Measurements from ENCODE around the gene SLIT3.

The SLIT3 gene

GRCh38 chr5:168939156-168939800, 361.7 kb downstream of the SLIT3 start:
- Histone ChIP-seq H3K4me2 (no peak overlapping the region), H4K20me1 (ENCODE audit: insufficient read depth) (no peaks in the 10 kb centered on the region), H3K4me1 (ENCODE audit: low read depth, poor library complexity, severe bottlenecking) (no peaks in the 10 kb centered on the region), H3K9ac (no peak overlapping the region), H3K79me2 (ENCODE audit: insufficient read depth, low read depth) (no peaks in the 10 kb centered on the region), H3K36me3 (ENCODE audit: insufficient read depth) (no peaks in the 10 kb centered on the region), H3K27me3 (ENCODE audit: insufficient read depth, low read depth) (no peaks in the 10 kb centered on the region), H3K4me3 (IDR thresholded peaks at IDR 0.05; ENCODE audit: insufficient read depth, low read depth, low read length) (no peak overlapping the region), H2AFZ (ENCODE audit: low read depth) (no peak overlapping the region), H3K27ac (no peak overlapping the region)
- TF ChIP-seq, protein P1, sequence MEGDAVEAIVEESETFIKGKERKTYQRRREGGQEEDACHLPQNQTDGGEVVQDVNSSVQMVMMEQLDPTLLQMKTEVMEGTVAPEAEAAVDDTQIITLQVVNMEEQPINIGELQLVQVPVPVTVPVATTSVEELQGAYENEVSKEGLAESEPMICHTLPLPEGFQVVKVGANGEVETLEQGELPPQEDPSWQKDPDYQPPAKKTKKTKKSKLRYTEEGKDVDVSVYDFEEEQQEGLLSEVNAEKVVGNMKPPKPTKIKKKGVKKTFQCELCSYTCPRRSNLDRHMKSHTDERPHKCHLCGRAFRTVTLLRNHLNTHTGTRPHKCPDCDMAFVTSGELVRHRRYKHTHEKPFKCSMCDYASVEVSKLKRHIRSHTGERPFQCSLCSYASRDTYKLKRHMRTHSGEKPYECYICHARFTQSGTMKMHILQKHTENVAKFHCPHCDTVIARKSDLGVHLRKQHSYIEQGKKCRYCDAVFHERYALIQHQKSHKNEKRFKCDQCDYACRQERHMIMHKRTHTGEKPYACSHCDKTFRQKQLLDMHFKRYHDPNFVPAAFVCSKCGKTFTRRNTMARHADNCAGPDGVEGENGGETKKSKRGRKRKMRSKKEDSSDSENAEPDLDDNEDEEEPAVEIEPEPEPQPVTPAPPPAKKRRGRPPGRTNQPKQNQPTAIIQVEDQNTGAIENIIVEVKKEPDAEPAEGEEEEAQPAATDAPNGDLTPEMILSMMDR (conservative IDR thresholded peaks at IDR 0.05; ENCODE audit: low read depth, low read length), result no peak

DNA sequence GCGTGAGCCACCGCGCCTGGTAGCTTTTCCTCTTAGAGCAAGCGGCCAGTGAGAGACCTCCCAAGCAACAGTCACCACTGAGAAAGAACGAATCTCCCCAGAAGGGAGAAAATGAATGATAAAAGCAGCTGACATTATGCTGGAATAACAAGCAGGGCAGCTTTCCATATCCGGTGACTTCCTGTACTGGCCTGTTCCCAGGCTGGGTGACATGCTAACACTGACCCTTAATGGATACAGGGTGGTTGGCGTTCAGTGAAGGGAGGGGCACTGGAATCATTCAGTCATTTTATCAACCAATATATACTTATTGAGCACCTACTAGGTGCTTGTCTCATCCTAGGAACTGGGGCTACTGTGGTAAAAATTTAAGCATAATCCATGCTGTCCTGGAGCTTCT, 364.4 kb downstream of the SLIT3 start:
- H4K20me1 ChIP-seq (ENCODE audit: insufficient read depth), result no peaks in the 10 kb centered on the region
- TF ChIP-seq, protein P1 (conservative IDR thresholded peaks at IDR 0.05; ENCODE audit: low read depth, low read length), result no peak
- no peaks in the 10 kb centered on the region for H3K27me3 ChIP-seq (ENCODE audit: insufficient read depth, low read depth)
- H3K4me2 ChIP-seq, result no peak overlapping the region
- no peak overlapping the region for H2AFZ ChIP-seq (ENCODE audit: low read depth)
- no peak overlapping the region for H3K9ac ChIP-seq
- no peaks in the 10 kb centered on the region for H3K4me1 ChIP-seq (ENCODE audit: low read depth, poor library complexity, severe bottlenecking)
- H3K27ac ChIP-seq, result no peak overlapping the region
- no peak overlapping the region for H3K4me3 ChIP-seq (IDR thresholded peaks at IDR 0.05; ENCODE audit: insufficient read depth, low read depth, low read length)
- no peaks in the 10 kb centered on the region for H3K36me3 ChIP-seq (ENCODE audit: insufficient read depth)
- H3K79me2 ChIP-seq (ENCODE audit: insufficient read depth, low read depth), result no peaks in the 10 kb centered on the region

DNA sequence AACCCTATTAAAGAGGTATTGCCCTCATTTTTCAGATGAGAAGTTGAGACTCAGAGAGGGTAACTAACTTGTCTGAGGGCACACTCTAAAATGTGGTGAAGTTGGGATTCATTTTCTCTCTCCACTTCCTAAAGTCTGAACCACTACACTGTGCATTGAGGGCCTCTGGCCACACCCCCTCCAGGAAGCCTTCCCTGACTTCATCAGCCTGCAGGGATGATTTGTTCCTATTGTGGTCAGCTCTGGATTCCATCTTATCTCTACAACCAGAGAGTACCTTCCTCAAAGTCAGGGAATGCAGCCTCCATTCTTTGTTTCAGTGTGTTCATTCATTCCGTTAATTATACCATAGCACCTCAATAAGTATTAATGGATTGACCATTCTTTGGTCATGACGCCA, 365.8 kb downstream of the SLIT3 start:
- H3K4me1 ChIP-seq (ENCODE audit: low read depth, poor library complexity, severe bottlenecking), result no peaks in the 10 kb centered on the region
- H3K27ac ChIP-seq, result no peak overlapping the region
- H3K79me2 ChIP-seq (ENCODE audit: insufficient read depth, low read depth), result no peaks in the 10 kb centered on the region
- H3K4me2 ChIP-seq, result no peak overlapping the region
- no peaks in the 10 kb centered on the region for H3K36me3 ChIP-seq (ENCODE audit: insufficient read depth)
- no peaks in the 10 kb centered on the region for H4K20me1 ChIP-seq (ENCODE audit: insufficient read depth)
- TF ChIP-seq, protein P1 (conservative IDR thresholded peaks at IDR 0.05; ENCODE audit: low read depth, low read length), result no peak
- no peak overlapping the region for H2AFZ ChIP-seq (ENCODE audit: low read depth)
- H3K4me3 ChIP-seq (IDR thresholded peaks at IDR 0.05; ENCODE audit: insufficient read depth, low read depth, low read length), result no peak overlapping the region
- H3K27me3 ChIP-seq (ENCODE audit: insufficient read depth, low read depth), result no peaks in the 10 kb centered on the region
- no peak overlapping the region for H3K9ac ChIP-seq

DNA sequence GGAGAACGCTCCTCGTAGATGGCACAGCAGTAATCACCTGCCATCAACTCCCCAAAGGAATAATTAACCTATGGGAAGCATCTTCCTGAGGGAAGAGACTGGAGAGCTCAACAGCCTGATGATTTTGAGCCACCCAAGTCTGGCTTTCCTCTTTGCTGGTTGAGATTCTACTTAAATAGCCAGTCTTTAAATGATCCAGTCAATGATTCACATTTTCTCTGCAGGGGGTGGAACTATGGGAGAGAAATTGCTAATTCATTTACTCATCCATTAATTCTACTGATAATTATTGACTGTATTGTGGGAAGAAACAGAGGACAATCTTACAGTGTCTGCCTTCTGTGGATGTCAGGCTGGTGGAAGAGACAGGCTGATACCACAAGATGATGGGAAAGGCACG, 366.8 kb downstream of the SLIT3 start:
- H3K36me3 ChIP-seq (ENCODE audit: insufficient read depth), result no peaks in the 10 kb centered on the region
- no peaks in the 10 kb centered on the region for H3K27me3 ChIP-seq (ENCODE audit: insufficient read depth, low read depth)
- H2AFZ ChIP-seq (ENCODE audit: low read depth), result no peak overlapping the region
- no peak overlapping the region for H3K27ac ChIP-seq
- H4K20me1 ChIP-seq (ENCODE audit: insufficient read depth), result no peaks in the 10 kb centered on the region
- no peaks in the 10 kb centered on the region for H3K4me1 ChIP-seq (ENCODE audit: low read depth, poor library complexity, severe bottlenecking)
- H3K79me2 ChIP-seq (ENCODE audit: insufficient read depth, low read depth), result no peaks in the 10 kb centered on the region
- no peak overlapping the region for H3K4me3 ChIP-seq (IDR thresholded peaks at IDR 0.05; ENCODE audit: insufficient read depth, low read depth, low read length)
- TF ChIP-seq, protein P1 (conservative IDR thresholded peaks at IDR 0.05; ENCODE audit: low read depth, low read length), result no peak
- H3K4me2 ChIP-seq, result no peak overlapping the region
- no peak overlapping the region for H3K9ac ChIP-seq
